HK-2 (cell line): ENCODE results near the gene EXTL1.

Experiments
- DNase-seq: peaks from one replicate; pipeline ENCODE4 v3.0.0-alpha.2; 2018; ENCODE audit not compliant: unreplicated experiment

The EXTL1 gene

GRCh38 chr1:25997828-25998761, 23.5 kb upstream of the EXTL1 start, which contains the start of gene PAFAH2:
Gene PAFAH2 (minus strand): TSS chr1:25998063. CDS start chr1:25990816, 7,247 bp downstream.
- peak; percentile 97 for DNase-seq

GRCh38 chr1:25999041-25999800, 22.4 kb upstream of the EXTL1 start:
- DNase-seq: no peak

GRCh38 chr1:26003262-26003661, 18.3 kb upstream of the EXTL1 start:
- no peak for DNase-seq

- DNase-seq: no peak
Measured at GRCh38 chr1:26003756-26004155, 17.8 kb upstream of the EXTL1 start.

GRCh38 chr1:26005434-26006105, 16.0 kb upstream of the EXTL1 start:
- DNase-seq: no peak

- DNase-seq: no peak
Measured at GRCh38 chr1:26006710-26007109, 14.9 kb upstream of the EXTL1 start.

- no peak for DNase-seq
Measured at GRCh38 chr1:26009796-26010447, 11.7 kb upstream of the EXTL1 start.

GRCh38 chr1:26010825-26011224, 10.8 kb upstream of the EXTL1 start:
- no peak for DNase-seq

- DNase-seq: no peak
Measured at GRCh38 chr1:26012864-26013263, 8.7 kb upstream of the EXTL1 start.

- no peak for DNase-seq
Measured at GRCh38 chr1:26014179-26014578, 7.4 kb upstream of the EXTL1 start.

- no peak for DNase-seq
Measured at GRCh38 chr1:26015358-26015757, 6.2 kb upstream of the EXTL1 start.

- DNase-seq: no peak
Measured at GRCh38 chr1:26016258-26016952, 5.2 kb upstream of the EXTL1 start.

GRCh38 chr1:26016953-26017545, 4.5 kb upstream of the EXTL1 start:
- no peak for DNase-seq

GRCh38 chr1:26017606-26018005, 4.0 kb upstream of the EXTL1 start:
- no peak for DNase-seq

- no peak for DNase-seq
Measured at GRCh38 chr1:26019641-26020315, 1.8 kb upstream of the EXTL1 start.

- no peak for DNase-seq
Measured at GRCh38 chr1:26020330-26020768, 1.2 kb upstream of the EXTL1 start.

GRCh38 chr1:26020941-26021646, 481 bp upstream of the EXTL1 start:
- no peak for DNase-seq

GRCh38 chr1:26022404-26022779, 817 bp downstream of the EXTL1 start:
- DNase-seq: no peak

- no peak for DNase-seq
Measured at GRCh38 chr1:26023009-26023408, 1.4 kb downstream of the EXTL1 start.
